ENCODE data around the gene PRLR.

DNA sequence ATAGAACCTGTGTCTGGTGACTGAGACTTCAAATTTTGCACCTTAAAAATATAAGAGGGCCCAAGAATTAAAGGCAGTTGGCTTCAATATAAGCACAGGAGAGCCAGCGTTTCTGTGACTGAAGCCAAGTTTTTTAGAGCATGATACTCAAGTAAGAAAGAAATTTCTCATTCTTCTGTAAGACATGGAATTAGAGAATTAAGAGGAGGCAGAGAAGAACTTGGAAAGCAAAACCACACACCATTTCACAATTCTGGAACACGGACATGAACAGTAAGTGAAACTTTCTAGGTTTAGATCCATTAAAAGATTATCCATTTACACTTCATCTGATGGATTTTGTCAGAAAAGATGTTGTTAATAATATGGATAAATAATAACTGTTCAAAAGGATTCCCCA, 173.6 kb downstream of the PRLR start:
- TF ChIP-seq, protein P1, sequence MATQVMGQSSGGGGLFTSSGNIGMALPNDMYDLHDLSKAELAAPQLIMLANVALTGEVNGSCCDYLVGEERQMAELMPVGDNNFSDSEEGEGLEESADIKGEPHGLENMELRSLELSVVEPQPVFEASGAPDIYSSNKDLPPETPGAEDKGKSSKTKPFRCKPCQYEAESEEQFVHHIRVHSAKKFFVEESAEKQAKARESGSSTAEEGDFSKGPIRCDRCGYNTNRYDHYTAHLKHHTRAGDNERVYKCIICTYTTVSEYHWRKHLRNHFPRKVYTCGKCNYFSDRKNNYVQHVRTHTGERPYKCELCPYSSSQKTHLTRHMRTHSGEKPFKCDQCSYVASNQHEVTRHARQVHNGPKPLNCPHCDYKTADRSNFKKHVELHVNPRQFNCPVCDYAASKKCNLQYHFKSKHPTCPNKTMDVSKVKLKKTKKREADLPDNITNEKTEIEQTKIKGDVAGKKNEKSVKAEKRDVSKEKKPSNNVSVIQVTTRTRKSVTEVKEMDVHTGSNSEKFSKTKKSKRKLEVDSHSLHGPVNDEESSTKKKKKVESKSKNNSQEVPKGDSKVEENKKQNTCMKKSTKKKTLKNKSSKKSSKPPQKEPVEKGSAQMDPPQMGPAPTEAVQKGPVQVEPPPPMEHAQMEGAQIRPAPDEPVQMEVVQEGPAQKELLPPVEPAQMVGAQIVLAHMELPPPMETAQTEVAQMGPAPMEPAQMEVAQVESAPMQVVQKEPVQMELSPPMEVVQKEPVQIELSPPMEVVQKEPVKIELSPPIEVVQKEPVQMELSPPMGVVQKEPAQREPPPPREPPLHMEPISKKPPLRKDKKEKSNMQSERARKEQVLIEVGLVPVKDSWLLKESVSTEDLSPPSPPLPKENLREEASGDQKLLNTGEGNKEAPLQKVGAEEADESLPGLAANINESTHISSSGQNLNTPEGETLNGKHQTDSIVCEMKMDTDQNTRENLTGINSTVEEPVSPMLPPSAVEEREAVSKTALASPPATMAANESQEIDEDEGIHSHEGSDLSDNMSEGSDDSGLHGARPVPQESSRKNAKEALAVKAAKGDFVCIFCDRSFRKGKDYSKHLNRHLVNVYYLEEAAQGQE (IDR thresholded peaks at IDR 0.05; ENCODE audit: low read depth) = no peak
- no peak for TF ChIP-seq TAF1 (IDR thresholded peaks at IDR 0.05; ENCODE audit: low read depth)
- no peak for TF ChIP-seq EP300 (IDR thresholded peaks at IDR 0.05; ENCODE audit: borderline replicate concordance)
- TF ChIP-seq NFIC (IDR thresholded peaks at IDR 0.05) = no peak
- TF ChIP-seq FOXM1 (IDR thresholded peaks at IDR 0.05; ENCODE audit: borderline replicate concordance, low read depth) = no peak
- TF ChIP-seq EGR1 (IDR thresholded peaks at IDR 0.05) = no peak
- TF ChIP-seq, protein P2, sequence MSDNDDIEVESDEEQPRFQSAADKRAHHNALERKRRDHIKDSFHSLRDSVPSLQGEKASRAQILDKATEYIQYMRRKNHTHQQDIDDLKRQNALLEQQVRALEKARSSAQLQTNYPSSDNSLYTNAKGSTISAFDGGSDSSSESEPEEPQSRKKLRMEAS (IDR thresholded peaks at IDR 0.05) = no peak
- TF ChIP-seq CREB1 (IDR thresholded peaks at IDR 0.05; ENCODE audit: low read depth) = no peak
- no peak for TF ChIP-seq CEBPB (IDR thresholded peaks at IDR 0.05)
- no peak for TF ChIP-seq YY1 (IDR thresholded peaks at IDR 0.05; ENCODE audit: low read depth)
- no peak for TF ChIP-seq RAD21 (IDR thresholded peaks at IDR 0.05; ENCODE audit: low read depth)
- TF ChIP-seq TCF12 (IDR thresholded peaks at IDR 0.05; ENCODE audit: low read depth) = no peak
- no peak for TF ChIP-seq ZBTB7A (IDR thresholded peaks at IDR 0.05; ENCODE audit: low read depth)

All from Ishikawa (cell line).